Activated CD4-positive, alpha-beta T cell treated with anti-CD3 and anti-CD28 coated beads, Interleukin-2, amount 10 ng/mL, durations not matched to agents 7 days and 5 days (primary cell): ENCODE results near the gene ZACN. TPM values are rescaled to one million over a fixed set of nuclear protein-coding genes. Genes with fewer than 3 reads are reported as not detected.
A peak's percentile ranks its signal among the peaks of the same experiment; 100 is the strongest.

Experiments used
- CTCF ChIA-PET: fragments of 350-600 bp; sonication (Branson Sonifier 250); formaldehyde crosslinking; loops from one replicate; lab custom pipeline; 2021; ENCODE audit warnings: antibody characterized with exemption; lab: Charles Lee
- POLR2A ChIA-PET: fragments of 350-600 bp; sonication (Branson Sonifier 250); formaldehyde crosslinking; loops from one replicate; lab custom pipeline; 2021; ENCODE audit warnings: antibody characterized with exemption; lab: Charles Lee
- DNase-seq: peaks from one replicate; pipeline ENCODE4 v3.0.0-alpha.2; 2020
- H3K27ac Mint-ChIP-seq: one replicate; pipeline ENCODE4 v1.8.0; 2021; ENCODE audit warnings: mild to moderate bottlenecking, moderate library complexity, mixed read lengths
- H3K27me3 Mint-ChIP-seq: one replicate; pipeline ENCODE4 v1.8.0; 2021; ENCODE audit warnings: mixed read lengths
- H3K36me3 Mint-ChIP-seq: one replicate; pipeline ENCODE4 v1.8.0; 2021; ENCODE audit warnings: low read depth, mixed read lengths
- H3K4me1 Mint-ChIP-seq: one replicate; pipeline ENCODE4 v1.8.0; 2021; ENCODE audit warnings: mixed read lengths
- H3K4me3 Mint-ChIP-seq: one replicate; pipeline ENCODE4 v1.8.0; 2021; ENCODE audit warnings: mild to moderate bottlenecking, moderate library complexity, mixed read lengths
- H3K9me3 Mint-ChIP-seq: one replicate; pipeline ENCODE4 v1.8.0; 2021; ENCODE audit warnings: mixed read lengths
- total RNA-seq, 2 experiments: library from RNA; stranded (reverse); gene quantifications; one replicate each; pipeline ENCODE4 v1.2.3, GENCODE V29; 2021

The ZACN gene
- total RNA-seq, 2 experiments from 2014 or later = 0.27 TPM; not detected in 1

- Mint-ChIP-seq H3K27ac (peak overlapping the region; percentile 83), H3K4me1 (peaks cover 32% of the 10 kb centered on the region), H3K9me3 (no peaks in the 10 kb centered on the region), H3K4me3 (peak overlapping the region; percentile 10), H3K36me3 (no peaks in the 10 kb centered on the region), H3K27me3 (no peaks in the 10 kb centered on the region)
- no peak for DNase-seq
- ChIA-PET CTCF (interaction anchor here (0.6 to 11.6 kb wide), 11 partner anchors 10 to 173 kb away, joined by 3 to 160 read pairs (median 6); partner anchors contain the start of gene EXOC7), POLR2A (no interaction called here)
Observed at GRCh38 chr17:76122431-76123190, 43.6 kb downstream of the ZACN start.

GRCh38 chr17:76123191-76123499, 44.2 kb downstream of the ZACN start:
- no peaks in the 10 kb centered on the region for H3K27me3 Mint-ChIP-seq
- H3K9me3 Mint-ChIP-seq = no peaks in the 10 kb centered on the region
- H3K27ac Mint-ChIP-seq = peak overlapping the region; percentile 83
- no peak for DNase-seq
- peaks cover 32% of the 10 kb centered on the region for H3K4me1 Mint-ChIP-seq
- no peaks in the 10 kb centered on the region for H3K36me3 Mint-ChIP-seq
- no peak overlapping the region for H3K4me3 Mint-ChIP-seq
- CTCF ChIA-PET = interaction anchor here (0.6 to 11.6 kb wide), 8 partner anchors 10 to 158 kb away, joined by 3 to 160 read pairs (median 4); partner anchors contain the start of gene EXOC7
- POLR2A ChIA-PET = interaction anchor here (0.6 kb wide), 1 partner anchor 145 kb away, joined by 5 read pairs; no protein-coding TSS in a partner anchor

GRCh38 chr17:76123749-76124581, 45.0 kb downstream of the ZACN start:
- H3K27me3 Mint-ChIP-seq = no peaks in the 10 kb centered on the region
- no peaks in the 10 kb centered on the region for H3K36me3 Mint-ChIP-seq
- ChIA-PET CTCF (interaction anchor here (0.6 to 11.6 kb wide), 12 partner anchors 10 to 157 kb away, joined by 3 to 160 read pairs (median 4); partner anchors contain the start of gene EXOC7), POLR2A (interaction anchor here (0.6 kb wide), 2 partner anchors 144 to 228 kb away, joined by 4 to 5 read pairs; no protein-coding TSS in a partner anchor)
- peak overlapping the region; percentile 68 for H3K27ac Mint-ChIP-seq
- H3K9me3 Mint-ChIP-seq = no peaks in the 10 kb centered on the region
- no peak for DNase-seq
- H3K4me3 Mint-ChIP-seq = no peak overlapping the region
- H3K4me1 Mint-ChIP-seq = peaks cover 35% of the 10 kb centered on the region

GRCh38 chr17:76124582-76125390, 45.8 kb downstream of the ZACN start:
- Mint-ChIP-seq H3K36me3 (no peaks in the 10 kb centered on the region), H3K27ac (no peak overlapping the region), H3K9me3 (no peaks in the 10 kb centered on the region), H3K27me3 (no peaks in the 10 kb centered on the region), H3K4me1 (peaks cover 38% of the 10 kb centered on the region), H3K4me3 (no peak overlapping the region)
- POLR2A ChIA-PET = no interaction called here
- CTCF ChIA-PET = interaction anchor here (1.2 to 11.6 kb wide), 12 partner anchors 9 to 156 kb away, joined by 3 to 160 read pairs (median 5); partner anchors contain the start of gene EXOC7
- DNase-seq = no peak

- Mint-ChIP-seq H3K27ac (no peak overlapping the region), H3K4me3 (no peak overlapping the region), H3K36me3 (no peaks in the 10 kb centered on the region), H3K9me3 (no peaks in the 10 kb centered on the region), H3K27me3 (no peaks in the 10 kb centered on the region), H3K4me1 (peaks cover 38% of the 10 kb centered on the region)
- ChIA-PET POLR2A (no interaction called here), CTCF (interaction anchor here (1.0 to 11.6 kb wide), 7 partner anchors 8 to 156 kb away, joined by 3 to 160 read pairs (median 5); no protein-coding TSS in a partner anchor)
- DNase-seq = no peak
Observed at GRCh38 chr17:76125391-76125675, 46.4 kb downstream of the ZACN start.

- no peaks in the 10 kb centered on the region for H3K36me3 Mint-ChIP-seq
- CTCF ChIA-PET = interaction anchor here (1.0 to 11.6 kb wide), 7 partner anchors 16 to 155 kb away, joined by 3 to 160 read pairs (median 6); no protein-coding TSS in a partner anchor
- no peak for DNase-seq
- POLR2A ChIA-PET = no interaction called here
- peaks cover 40% of the 10 kb centered on the region for H3K4me1 Mint-ChIP-seq
- H3K27ac Mint-ChIP-seq = no peak overlapping the region
- no peaks in the 10 kb centered on the region for H3K27me3 Mint-ChIP-seq
- no peak overlapping the region for H3K4me3 Mint-ChIP-seq
- H3K9me3 Mint-ChIP-seq = no peaks in the 10 kb centered on the region
Observed at GRCh38 chr17:76125922-76126321, 46.9 kb downstream of the ZACN start.

- DNase-seq = no peak
- no peaks in the 10 kb centered on the region for H3K36me3 Mint-ChIP-seq
- CTCF ChIA-PET = interaction anchor here (0.6 to 2.0 kb wide), 10 partner anchors 8 to 150 kb away, joined by 3 to 11 read pairs (median 4); no protein-coding TSS in a partner anchor
- no peaks in the 10 kb centered on the region for H3K9me3 Mint-ChIP-seq
- POLR2A ChIA-PET = no interaction called here
- no peak overlapping the region for H3K4me3 Mint-ChIP-seq
- no peaks in the 10 kb centered on the region for H3K27me3 Mint-ChIP-seq
- H3K4me1 Mint-ChIP-seq = peaks cover 43% of the 10 kb centered on the region
- H3K27ac Mint-ChIP-seq = no peak overlapping the region
Observed at GRCh38 chr17:76130473-76130872, 51.5 kb downstream of the ZACN start.

- H3K27me3 Mint-ChIP-seq = no peaks in the 10 kb centered on the region
- peak overlapping the region; percentile 64 for H3K27ac Mint-ChIP-seq
- H3K4me1 Mint-ChIP-seq = peaks cover 42% of the 10 kb centered on the region
- no peaks in the 10 kb centered on the region for H3K36me3 Mint-ChIP-seq
- CTCF ChIA-PET = interaction anchor here (1.0 to 4.5 kb wide), 10 partner anchors 8 to 149 kb away, joined by 3 to 21 read pairs (median 4); no protein-coding TSS in a partner anchor
- POLR2A ChIA-PET = no interaction called here
- no peaks in the 10 kb centered on the region for H3K9me3 Mint-ChIP-seq
- DNase-seq = no peak
- H3K4me3 Mint-ChIP-seq = no peak overlapping the region
Observed at GRCh38 chr17:76131051-76131691, 52.2 kb downstream of the ZACN start.

- H3K4me3 Mint-ChIP-seq = no peak overlapping the region
- ChIA-PET POLR2A (no interaction called here), CTCF (interaction anchor here (1.3 to 4.5 kb wide), 3 partner anchors 10 to 148 kb away, joined by 4 to 21 read pairs (median 17); no protein-coding TSS in a partner anchor)
- H3K27ac Mint-ChIP-seq = peak overlapping the region; percentile 64
- no peak for DNase-seq
- no peaks in the 10 kb centered on the region for H3K36me3 Mint-ChIP-seq
- no peaks in the 10 kb centered on the region for H3K9me3 Mint-ChIP-seq
- H3K4me1 Mint-ChIP-seq = peaks cover 34% of the 10 kb centered on the region
- no peaks in the 10 kb centered on the region for H3K27me3 Mint-ChIP-seq
Observed at GRCh38 chr17:76131692-76132573, 53.0 kb downstream of the ZACN start.
